HG03521 (cell line): ENCODE data around the gene RHEBL1.
"Not testable (repeated sequence)": the region's sequence is repeated elsewhere in the genome, so short reads cannot be mapped to it uniquely, and the experiment has no call there.

Experiments
- ATAC-seq: cut with Tn5 transposase; IDR thresholded peaks from one replicate; pipeline ENCODE4 v1.9.1; 2021; ENCODE audit warnings: mild to moderate bottlenecking, moderate library complexity; ENCODE audit not compliant: unreplicated experiment

RHEBL1 gene

DNA sequence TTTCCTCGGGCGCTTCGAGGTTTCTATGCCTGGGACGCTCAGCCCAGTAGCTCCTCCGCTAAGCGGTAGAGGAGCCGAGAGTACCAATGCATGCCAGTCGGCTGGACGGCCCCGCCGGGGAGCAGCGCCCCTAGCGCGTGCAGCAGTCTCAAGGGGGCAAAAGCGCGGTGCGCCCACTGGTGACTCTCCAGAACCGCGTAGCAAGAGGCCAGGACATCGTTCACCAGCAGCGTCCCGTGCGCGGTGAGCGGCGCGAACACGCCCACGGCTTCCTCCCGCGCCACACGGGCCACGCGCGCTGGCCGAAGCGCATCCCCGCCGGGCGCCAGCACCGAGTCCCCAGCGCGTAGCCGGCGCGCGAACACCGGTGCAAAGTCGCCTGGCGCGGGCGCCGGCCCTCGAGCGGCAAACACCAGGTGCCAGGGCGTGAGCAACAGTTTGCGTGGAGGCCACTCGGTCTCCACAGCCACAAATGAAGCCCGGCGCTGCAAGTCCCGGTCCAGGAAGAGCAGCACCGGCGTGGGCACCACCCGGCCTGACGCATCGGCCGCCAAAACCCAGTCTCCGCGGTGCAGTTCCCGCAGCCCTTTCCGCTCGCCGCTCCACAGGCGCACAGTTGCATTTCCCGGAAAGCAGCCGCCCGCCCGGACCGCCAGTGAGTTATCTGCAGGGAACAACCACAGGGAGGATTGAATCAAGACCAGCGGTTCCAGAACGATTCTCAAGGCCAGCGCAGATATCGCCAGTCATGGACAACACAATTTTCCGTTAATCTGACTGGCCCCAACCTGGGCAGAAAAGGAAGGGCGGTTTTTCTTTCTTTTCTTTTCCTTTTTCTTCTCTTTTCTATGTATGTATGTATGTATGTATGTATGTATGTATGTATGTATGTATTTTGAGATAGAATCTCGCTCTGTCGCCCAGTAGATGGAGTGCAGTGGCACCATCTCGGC is 20.3 kb upstream of the RHEBL1 start:
- ATAC-seq = no peak

DNA sequence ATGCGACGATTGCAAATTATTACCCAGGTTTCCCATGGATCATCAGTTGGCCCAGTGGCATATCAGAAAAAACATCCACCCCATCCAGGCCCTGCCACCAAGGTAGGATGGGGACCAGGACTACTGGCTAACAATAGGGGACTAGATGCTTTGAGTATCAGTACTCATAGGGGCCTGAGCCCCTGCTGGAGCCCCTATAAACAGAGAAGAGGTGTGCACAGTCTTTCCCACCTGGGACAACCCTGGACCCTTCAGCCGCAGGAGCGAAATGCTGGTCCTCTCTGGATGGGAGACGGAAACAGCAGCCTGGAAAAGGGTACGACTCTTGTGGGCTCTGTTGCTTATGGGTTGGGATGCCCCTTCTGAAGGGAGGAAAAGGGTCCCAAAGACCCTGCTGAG is 19.2 kb upstream of the RHEBL1 start:
- no peak for ATAC-seq

DNA sequence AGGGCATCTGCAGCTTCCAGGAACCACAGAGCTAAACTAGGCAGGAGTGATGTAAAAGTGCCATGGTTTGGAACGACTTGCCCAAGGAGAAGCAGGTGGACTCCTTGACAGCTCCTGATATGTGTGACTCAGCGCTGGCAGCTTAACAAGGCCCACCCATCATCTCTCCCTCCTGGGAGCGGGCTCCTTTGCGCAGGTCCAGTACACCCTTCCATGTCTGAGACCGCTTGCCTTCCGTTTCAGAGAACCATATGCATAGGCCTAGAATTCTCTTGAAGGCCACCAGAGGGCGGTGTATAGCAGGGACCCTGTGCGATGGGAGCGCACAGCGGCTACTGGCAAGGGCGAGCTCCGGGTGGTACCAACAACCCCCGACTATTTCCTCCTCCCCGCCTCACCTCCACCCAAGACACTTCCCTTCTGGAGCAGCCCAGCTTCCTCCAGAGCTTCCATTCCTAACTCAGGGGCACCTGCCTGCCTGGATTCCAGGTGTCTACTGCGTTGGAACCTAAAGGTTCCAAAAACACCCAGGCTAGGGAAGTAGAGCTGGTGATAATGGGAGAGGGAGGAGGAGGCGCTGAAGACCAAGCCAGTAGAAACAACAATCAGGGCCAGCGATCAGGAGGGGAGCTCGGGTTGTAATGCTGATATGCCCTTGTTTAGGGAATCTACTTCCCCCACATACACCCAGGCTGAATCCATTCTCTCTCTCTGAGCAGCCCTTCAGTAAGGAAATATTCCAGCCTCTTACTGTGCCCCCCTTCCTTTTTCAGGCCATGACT is 18.6 kb upstream of the RHEBL1 start:
- peak; percentile 80 for ATAC-seq

DNA sequence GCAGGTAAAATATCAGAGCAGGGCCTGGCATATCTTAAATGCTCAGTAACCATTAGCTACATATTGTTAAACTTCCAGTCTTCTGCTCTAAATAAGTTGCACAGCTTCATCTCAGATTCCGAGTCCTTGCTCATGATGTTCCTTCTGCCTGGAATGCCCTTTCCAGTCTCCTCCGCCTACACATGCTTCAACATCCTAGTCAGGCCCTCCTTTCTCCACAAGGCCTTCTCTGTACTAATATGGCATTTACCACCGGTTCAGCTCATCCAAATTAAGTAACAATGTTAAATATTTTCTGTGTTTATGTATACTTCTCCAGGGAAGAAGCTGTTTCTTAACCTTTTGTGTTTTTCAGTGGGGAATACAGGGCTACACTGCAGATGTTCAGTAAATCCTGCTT is 16.3 kb upstream of the RHEBL1 start:
- no peak for ATAC-seq

DNA sequence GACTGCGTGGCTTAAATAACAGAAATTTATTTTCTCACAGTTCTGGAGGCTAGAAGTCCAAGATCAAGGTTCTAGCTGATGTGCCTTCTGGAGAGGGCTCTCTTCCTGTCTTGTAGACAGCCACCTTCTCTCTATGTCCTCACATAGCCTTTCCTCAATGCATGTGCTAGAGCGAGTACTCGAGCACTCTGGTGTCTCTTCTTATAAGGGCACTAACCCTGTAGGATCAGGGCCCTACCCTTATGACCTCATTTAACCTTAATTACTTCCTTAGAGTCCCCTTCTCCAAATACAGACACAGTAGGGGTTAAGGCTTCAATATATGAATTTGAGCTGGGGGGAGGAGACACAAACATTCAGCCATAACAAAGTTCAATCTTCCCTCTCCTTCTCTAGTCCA is 14.7 kb upstream of the RHEBL1 start:
- ATAC-seq = no peak

DNA sequence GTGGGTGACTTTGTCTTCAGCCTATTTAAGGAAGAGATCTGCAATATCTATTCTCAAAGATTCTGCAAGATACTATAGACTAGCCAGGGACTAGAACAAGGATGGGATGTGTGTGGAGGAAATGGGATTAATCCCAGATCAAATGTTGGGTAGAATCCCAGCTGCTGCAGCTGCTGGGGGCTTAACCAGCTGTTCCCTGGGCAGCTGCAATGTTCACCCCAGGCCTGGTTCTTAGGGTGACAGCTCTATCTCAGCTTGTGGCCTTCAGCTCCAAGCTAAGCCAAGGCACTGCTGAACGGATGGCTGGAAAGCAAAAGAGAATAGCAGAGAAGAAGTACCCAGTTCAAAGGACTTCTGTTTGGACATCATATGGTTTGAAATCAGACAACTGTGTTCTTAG is 10.0 kb upstream of the RHEBL1 start:
- no peak for ATAC-seq

DNA sequence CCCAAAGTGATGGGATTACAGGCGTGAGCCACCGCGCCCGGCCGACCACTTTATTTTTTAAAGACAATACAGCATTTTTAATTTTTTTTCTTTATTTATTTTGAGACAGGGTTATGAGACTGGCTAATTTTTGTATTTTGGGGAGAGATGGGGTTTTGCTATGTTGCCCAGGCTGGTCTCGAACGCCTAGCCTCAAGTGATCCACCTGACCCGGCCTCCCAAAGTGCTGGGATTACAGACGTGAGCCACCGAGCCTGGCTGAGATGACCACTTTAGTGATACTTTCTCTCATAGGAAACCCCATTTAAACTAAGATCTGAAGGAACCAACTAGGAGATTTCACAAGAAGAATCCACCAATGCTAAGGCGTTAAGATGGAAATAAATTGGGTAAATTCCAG is 1.2 kb upstream of the RHEBL1 start:
- no peak for ATAC-seq

DNA sequence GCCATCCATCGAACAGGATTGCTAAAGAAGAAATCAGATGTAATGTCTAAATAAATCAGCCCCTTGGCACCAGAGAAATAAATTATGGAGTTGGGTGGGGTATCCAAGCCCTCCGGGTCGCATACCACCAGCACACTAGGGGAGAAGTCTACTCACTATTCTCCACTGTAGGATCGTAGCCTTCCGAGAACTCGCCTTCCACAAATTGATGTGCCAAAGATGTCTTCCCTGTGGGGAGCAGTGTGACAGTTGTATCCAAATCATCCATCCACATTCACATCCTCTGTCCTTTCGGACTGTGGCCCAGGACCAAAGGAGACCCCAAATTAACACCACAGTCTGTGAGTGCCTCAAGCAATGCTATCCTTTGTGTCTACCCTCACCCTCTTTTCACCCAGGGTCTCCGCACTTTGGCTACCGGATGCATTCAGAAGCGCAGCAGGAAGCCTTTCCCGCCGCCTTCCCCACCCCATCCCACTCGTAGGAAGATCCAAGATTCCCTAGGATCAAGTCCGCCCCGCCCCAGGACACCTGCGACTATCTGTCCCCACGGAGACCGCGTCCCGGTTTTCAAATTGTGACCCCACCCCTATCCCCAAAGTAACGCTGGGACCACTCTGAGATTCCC is 786 bp downstream of the RHEBL1 start:
- ATAC-seq = no peak

DNA sequence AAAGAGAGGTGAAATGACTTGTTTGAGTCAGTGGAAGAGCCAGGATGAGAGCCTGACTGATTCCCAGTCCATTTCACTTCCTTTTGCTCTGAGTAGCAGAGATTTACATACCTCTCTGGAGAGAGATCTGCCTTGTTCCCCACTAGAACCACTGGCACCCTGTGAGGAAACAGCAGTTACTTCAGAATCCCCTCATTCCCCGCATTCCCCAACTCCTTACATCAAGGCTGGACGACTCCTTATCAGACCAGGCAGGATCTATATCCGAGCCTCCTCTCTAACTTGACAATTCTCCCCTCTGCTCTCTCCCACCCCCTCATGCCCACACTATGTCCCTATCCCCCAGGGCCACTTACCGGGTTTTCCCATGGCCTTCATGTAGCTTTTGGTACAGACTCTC is 3.7 kb downstream of the RHEBL1 start:
- no peak for ATAC-seq

DNA sequence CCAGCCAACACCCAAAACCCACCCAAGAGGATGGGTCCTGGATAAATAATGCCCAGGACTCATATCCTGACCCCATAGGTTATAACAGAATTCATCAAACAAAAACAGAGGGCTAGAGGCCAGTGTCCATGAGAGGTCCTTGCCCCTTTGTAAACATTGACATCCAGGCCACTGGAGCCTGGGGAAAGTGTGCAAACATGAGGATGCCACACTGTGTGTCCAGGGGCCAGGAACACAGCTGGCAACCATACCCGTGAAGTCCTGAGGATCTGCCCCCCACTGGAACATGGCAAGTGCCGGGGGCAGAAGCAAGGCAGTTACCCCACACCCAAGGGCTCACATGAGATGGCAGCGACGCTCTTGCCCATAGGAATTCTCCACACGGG is 5.0 kb downstream of the RHEBL1 start:
- ATAC-seq = no peak

DNA sequence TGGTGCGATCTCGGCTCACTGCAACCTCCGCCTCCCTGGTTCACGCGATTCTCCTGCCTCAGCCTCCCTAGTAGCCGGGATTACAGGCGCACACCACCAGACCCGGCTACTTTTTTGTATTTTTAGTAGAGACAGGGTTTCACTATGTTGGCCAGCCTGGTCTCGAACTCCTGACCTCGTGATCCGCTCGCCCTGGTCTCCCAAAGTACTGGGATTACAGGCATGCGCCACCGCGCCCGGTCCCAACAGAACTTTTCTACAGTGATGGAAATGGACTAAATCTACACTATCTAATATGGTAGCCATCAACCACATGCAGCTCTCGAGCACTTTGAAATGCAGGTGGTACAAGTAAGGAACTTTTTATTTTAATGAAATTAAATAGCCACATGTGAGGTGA is 7.9 kb downstream of the RHEBL1 start:
- not testable (repeated sequence) for ATAC-seq

DNA sequence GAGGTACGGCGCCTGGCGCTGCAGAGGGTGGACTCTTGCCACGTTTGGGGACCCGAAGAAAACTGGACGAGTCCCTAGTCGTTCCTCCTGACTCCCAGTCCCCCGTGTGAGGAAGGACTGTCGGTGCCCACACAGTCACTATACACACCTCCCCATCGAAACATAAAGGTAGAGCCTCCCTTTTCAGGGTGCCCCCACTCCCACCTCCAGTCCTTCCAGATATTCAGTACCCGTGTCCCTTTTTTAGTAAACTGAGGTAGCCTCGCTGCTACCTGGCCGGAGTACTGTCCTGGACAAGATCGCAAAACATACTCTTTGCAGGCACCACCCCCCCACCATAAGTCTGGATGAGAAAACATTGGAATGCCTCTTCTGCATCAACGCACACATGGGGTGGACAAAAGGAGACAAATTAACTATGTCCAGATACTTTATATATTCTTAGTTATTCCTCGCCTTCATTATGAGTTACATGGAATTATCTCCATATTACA is 8.6 kb downstream of the RHEBL1 start:
- no peak for ATAC-seq

DNA sequence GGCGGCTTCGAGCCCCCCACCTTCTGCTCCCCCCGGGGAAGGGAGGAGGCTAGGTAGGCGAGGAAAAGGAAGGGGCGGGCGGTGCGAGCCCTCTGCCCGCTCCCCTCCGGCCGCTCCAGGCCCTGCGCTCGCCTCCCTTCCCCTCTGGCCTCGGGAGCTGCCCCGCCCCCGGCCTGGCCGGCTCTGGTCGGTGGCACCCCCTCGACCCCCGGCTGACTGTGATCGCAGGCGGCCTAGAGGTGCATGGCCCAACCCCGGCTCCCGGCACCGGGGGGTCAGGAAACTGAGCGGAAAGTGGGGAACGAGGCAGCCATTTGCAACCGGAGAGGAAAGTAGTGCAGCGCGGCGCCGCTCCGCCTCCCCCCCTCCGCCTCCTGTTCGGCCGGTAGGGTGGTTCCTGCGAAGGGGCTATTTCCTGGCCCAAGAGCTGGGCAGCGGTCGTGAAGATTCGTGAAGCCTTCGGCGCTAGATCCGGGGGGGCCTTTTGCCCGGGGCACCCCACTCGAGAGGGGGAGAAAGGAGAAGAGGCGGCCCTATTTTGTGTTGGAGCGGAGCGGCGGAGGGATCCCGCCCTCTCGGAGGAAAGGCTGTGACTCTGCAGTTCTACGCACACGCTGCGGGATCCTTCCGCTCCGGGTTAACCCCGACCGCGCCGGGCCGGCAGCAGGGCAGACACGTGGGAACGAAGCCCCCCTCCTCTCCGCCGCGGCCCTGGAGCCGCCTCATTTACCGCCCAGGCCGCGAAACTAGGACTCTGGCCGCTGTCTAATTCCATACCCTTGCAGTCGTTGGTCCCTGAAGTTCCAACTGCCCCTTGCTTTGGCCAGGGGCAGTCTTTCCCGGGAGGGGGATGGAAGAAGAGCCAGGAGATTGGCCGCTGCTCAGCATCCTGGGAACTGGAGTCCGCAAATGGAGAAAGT is 9.3 kb downstream of the RHEBL1 start, which contains the start of gene KMT2D:
TSS of gene KMT2D (minus strand) at position 558 of the 920 bp plus-strand sequence. CDS start 5,470 bp downstream, outside the sequence.
- peak; percentile 62 for ATAC-seq

DNA sequence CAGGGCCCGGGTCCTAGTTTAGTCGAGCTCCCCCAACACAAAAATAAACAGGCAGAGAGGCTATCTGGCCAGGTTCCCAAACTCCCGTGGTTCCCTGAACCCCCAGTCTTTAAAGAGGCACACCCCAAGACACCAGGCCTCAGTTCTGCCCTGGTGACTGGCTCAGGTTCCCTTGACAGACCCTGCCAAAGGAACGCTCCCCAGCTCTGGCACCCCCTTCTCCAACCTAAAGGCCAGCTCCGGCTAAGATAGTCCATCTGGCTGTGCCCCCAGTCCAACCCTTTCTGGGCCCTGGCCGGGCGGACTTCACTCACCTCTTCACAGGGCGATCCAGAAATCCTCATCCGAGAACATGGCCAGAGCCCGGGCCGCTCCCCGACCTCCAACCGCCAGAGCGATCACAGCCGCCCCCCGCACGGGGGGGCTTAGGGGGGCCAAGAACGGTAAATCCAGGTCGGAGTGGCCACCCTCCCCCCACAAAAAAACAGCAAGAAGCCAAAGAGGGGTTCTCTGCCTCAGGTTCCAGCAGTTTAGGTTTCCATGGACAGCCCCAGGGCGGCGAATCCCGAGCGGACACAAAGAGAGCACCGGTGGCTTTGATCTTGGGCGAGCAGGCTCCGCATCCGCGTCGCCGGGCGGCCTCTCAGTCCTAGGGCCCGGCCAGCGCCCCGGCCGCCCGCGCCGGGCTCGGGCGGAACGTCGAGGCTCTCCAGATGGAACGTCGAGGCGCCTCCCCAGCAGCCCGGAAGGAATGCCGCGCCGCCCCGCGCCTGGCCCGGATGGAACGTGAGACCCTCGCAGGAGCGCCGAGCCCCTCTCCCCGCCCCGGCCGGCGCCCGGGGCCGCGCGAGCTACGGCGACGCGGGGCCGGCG is 10.2 kb downstream of the RHEBL1 start:
- ATAC-seq = peak; percentile 20

DNA sequence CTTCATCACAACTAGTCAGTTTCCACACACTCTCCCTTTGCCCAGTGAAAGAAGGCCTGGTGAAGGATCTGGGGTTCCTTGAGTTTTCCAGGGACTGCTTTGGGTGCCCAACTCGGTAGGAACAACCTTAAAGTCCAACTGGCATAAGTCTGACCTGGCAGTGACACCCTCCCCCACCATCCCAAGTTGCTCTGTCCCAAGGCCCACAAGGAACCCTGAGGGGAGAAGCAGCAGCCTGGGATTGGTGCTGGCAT is 10.8 kb downstream of the RHEBL1 start:
- ATAC-seq = no peak

DNA sequence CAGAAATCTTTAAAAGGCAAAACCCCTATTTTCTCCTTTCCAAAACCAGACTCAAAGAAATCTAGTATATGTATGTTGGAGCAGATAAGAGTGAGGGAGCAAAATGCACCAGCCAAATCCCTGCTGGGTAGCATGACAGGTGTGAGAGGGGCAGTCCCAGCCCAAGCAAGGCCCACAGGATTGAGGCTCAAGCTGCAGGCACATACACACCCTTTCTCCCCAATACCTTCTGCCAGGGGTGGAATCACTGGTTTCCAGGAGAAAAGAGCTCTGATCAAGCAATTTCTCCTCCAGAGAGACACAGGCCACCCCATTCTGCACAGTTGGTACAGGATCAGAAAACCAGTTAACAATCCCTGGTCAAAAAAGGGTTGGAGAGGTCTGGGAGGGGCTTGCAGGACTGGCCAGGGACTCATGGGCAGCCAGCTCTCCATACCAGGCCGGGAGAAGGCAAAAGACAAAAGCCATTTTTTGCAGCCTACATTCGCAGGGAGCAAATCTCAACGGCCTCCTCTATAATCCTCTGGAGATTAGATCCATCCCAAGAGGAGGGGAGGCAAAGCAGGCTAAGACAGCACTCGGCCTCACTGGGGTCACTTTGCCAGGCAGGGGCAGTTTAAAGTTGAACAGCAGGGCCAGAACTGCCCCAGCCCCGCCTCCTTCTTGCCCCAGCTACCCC is 11.3 kb downstream of the RHEBL1 start:
- ATAC-seq = no peak

DNA sequence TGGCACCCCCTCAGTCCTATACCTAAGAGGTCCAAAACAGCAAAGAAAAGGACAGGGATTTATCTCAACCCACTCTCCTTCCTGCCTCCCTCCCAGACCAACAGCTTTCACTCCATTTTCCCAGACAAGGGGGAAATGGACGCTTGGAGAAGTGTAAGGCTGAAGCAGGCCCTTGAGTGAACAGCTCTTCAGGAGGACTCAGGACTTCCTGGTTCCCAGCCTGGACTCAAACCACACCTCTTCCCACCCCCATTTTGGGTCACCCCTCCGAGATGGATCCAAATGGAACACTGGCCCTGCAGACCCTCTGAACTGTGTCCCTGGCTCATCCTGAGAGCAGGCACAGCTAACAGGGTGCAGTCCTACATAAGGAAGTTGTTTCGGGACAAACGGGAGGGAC is 11.9 kb downstream of the RHEBL1 start:
- no peak for ATAC-seq

DNA sequence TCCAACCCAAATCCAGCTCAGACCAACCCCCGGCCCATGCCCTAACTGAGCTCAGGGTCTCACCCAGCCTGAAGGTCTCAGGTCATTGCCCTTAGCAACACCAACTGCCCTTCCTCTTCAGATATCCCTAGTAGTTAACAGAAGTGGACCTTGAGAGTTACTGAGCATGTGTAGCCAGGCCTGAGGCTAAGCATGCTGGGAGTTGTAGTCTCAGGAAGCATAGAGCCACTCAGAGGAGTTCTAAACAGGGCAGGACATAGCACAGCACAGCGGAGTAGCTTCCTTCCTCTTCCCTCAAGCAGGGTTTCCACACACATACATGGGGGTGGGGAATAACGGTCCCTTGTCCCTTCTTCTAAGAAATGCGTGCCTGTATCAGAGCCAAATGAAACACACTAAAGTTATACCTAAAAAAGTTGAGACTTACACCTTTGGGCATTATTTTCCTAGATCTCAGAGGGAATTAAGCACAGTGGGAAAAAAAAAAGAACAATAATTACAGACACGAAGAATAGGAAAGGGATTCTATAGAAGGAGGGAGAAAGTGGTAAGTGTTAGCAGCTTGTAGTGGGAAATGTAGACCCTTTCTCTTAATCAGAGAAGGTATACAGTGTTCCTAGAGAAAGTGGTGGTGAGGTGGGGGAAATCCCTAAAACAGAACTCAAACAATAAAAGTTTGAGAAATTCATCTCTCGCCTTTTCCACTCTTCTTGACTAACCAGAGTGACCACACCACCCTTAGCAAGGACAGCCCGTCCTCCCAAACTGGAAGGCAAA is 13.6 kb downstream of the RHEBL1 start:
- peak; percentile 46 for ATAC-seq
